Epithelial cell of proximal tubule (primary cell): Measurements from ENCODE around the gene TENT5C. TPM values are rescaled to one million over a fixed set of nuclear protein-coding genes. Genes with fewer than 3 reads are reported as not detected.

ENCODE experiments used
- DNase-seq: peaks from one replicate; pipeline ENCODE4 v3.0.0-alpha.2; 2011; ENCODE audit warnings: low read depth
- H3K4me3 ChIP-seq: 2 replicates; pipeline ENCODE4 v1.5.1; 2011; ENCODE audit warnings: low read depth, mild to moderate bottlenecking, low read length
- CTCF ChIP-seq: conservative IDR thresholded peaks from 2 replicates; pipeline ENCODE4 v1.5.1; 2012; ENCODE audit warnings: low read depth, mild to moderate bottlenecking, low read length
- total RNA-seq: library from RNA; depleted of rRNA; stranded (reverse); fragments of >200 nt; gene quantifications from 2 replicates; pipeline ENCODE4 v1.2.3, GENCODE V29; 2015

Gene TENT5C
- total RNA-seq, 1 donor from 2014 or later, result not detected

- DNase-seq, result no peak
- no peak for TF ChIP-seq CTCF
- no peak overlapping the region for H3K4me3 ChIP-seq
Observed at GRCh38 chr1:117612517-117613248, 6.8 kb downstream of the TENT5C start.

- TF ChIP-seq CTCF, result no peak
- H3K4me3 ChIP-seq, result no peak overlapping the region
- DNase-seq, result no peak
Observed at GRCh38 chr1:117613249-117613968, 7.6 kb downstream of the TENT5C start.

GRCh38 chr1:117613969-117614729 lies 8.3 kb downstream of the TENT5C start:
- TF ChIP-seq CTCF, result no peak
- H3K4me3 ChIP-seq, result no peak overlapping the region
- DNase-seq, result no peak

GRCh38 chr1:117615474-117615873 lies 9.6 kb downstream of the TENT5C start:
- no peak for DNase-seq
- no peak for TF ChIP-seq CTCF
- H3K4me3 ChIP-seq, result no peak overlapping the region

GRCh38 chr1:117616356-117616755 lies 10.5 kb downstream of the TENT5C start:
- no peak for DNase-seq
- no peak for TF ChIP-seq CTCF
- H3K4me3 ChIP-seq, result no peak overlapping the region

- no peak for DNase-seq
- no peak for TF ChIP-seq CTCF
Observed at GRCh38 chr1:117616967-117617366, 11.1 kb downstream of the TENT5C start.

More at GRCh38 chr1:117616967-117617366, 11.1 kb downstream of the TENT5C start:
- H3K4me3 ChIP-seq, result no peak overlapping the region
